DND-41 (cell line): ENCODE data around the gene MAL.

Source experiments
- CTCF ChIP-seq: IDR thresholded peaks from 2 replicates; pipeline ENCODE4 v1.5.1; 2012; ENCODE audit warnings: borderline replicate concordance, low read length, moderate library complexity, mild to moderate bottlenecking; ENCODE audit not compliant: poor library complexity, severe bottlenecking; ENCODE audit errors: extremely low read depth
- EZH2 ChIP-seq: IDR thresholded peaks from 3 replicates; pipeline ENCODE4 v1.6.1; 2012; ENCODE audit warnings: borderline replicate concordance, low read depth, mild to moderate bottlenecking, moderate library complexity, low read length, inconsistent platforms; ENCODE audit not compliant: severe bottlenecking

- peak; percentile 73 for TF ChIP-seq CTCF
- no peak for TF ChIP-seq EZH2
Observed at GRCh38 chr2:94986392-94986963, 39.0 kb upstream of the MAL start.
